ENCODE results near the gene DEFB121. TPM values are rescaled to one million over a fixed set of nuclear protein-coding genes. Genes with fewer than 3 reads are reported as not detected.
"Not testable (repeated sequence)": the region's sequence is repeated elsewhere in the genome, so short reads cannot be mapped to it uniquely, and the experiment has no call there.

Gene DEFB121
- total RNA-seq, 1 donor from 2014 or later, result not detected

DNA sequence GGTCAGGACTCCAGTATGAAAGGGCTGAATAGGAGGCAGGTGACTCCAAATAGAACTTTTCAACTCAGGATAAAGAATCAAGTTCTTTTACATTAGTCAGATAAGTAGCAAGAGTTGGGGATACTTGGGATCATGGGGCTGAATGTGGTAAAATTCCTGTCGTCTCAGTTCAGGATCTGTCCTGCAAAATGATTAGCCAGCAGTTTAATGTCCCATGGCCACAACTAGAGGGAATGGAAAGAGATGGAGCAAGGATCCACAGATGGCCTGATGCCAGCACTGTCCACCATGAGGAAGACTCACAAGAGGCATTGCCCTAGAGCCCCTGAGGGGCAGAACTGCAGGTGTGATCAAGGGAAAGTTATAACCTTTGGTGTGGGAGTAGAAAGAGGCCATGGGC, 2.1 kb downstream of the DEFB121 start:
- TF ChIP-seq, protein P1, sequence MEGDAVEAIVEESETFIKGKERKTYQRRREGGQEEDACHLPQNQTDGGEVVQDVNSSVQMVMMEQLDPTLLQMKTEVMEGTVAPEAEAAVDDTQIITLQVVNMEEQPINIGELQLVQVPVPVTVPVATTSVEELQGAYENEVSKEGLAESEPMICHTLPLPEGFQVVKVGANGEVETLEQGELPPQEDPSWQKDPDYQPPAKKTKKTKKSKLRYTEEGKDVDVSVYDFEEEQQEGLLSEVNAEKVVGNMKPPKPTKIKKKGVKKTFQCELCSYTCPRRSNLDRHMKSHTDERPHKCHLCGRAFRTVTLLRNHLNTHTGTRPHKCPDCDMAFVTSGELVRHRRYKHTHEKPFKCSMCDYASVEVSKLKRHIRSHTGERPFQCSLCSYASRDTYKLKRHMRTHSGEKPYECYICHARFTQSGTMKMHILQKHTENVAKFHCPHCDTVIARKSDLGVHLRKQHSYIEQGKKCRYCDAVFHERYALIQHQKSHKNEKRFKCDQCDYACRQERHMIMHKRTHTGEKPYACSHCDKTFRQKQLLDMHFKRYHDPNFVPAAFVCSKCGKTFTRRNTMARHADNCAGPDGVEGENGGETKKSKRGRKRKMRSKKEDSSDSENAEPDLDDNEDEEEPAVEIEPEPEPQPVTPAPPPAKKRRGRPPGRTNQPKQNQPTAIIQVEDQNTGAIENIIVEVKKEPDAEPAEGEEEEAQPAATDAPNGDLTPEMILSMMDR (conservative IDR thresholded peaks at IDR 0.05; ENCODE audit: low read depth, low read length), result no peak
- no peak overlapping the region for H3K4me3 ChIP-seq (ENCODE audit: low read depth, low read length)
- DNase-seq (ENCODE audit: low read depth), result no peak

DNA sequence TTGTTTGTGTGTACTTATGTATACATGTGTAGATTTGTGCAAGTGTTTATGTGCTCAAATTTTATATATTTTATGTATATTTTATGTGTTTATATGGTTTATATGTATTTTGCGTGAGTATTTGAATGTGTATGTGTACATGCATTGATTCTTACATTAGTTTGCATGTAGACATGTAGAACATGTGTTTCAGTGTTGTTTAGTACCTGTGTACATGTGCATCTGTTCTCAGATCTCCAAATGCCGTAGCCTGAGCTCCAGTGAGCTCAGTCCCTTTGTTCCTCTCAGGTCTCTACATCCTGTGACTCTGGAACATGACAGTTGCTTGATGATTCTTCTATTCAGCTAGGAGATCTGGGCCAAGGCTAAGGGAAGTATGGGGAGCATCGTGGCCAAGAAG, 11.1 kb downstream of the DEFB121 start:
- no peak overlapping the region for H3K4me3 ChIP-seq (ENCODE audit: low read depth, low read length)
- DNase-seq (ENCODE audit: low read depth), result no peak
- TF ChIP-seq, protein P1 (conservative IDR thresholded peaks at IDR 0.05; ENCODE audit: low read depth, low read length), result no peak

DNA sequence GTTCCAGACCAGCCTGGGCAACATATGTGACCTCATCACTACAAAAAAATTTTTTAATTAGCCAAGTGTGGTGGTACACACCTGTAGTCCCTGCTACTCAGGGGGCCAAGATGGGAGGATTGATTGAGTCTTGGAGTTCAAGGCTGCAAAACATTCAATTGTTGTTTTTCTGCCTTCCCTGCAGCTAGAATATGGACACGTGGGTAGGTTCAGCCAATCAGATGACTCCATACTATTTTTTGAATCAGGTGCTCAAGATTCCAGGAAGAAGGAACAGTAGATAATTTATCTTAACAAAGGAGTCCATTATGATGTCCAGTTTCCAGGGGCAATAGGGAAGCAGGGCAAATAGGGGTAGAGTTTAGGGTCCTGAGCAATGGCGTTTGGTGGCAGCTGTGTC, 13.2 kb downstream of the DEFB121 start:
- H3K4me3 ChIP-seq (ENCODE audit: low read depth, low read length), result no peak overlapping the region
- TF ChIP-seq, protein P1 (conservative IDR thresholded peaks at IDR 0.05; ENCODE audit: low read depth, low read length), result no peak
- DNase-seq (ENCODE audit: low read depth), result no peak

DNA sequence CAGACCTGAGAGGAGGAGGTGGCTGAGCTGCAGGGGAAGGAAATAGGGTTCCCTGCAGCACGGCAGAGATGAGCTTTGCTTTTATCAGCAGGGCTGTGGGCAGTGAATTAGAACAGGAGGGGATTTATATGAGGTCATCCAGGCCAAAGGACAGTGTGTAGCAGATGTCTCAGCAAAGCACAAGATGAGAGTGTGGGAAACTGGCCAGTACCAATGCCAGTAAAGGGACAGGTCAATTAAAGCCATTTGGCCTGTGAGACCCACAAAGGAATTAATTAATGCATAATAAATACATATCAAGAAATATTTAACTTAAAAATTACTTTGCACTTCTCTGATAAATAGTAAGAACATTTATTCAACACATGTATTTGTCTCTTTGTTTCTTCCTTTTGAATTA, 15.5 kb downstream of the DEFB121 start, which contains the start of gene DEFB119:
Gene DEFB119 (minus strand): TSS at position 101 of the 400 bp plus-strand sequence. CDS start 107 bp downstream, outside the sequence.
- TF ChIP-seq, protein P1 (conservative IDR thresholded peaks at IDR 0.05; ENCODE audit: low read depth, low read length), result no peak
- DNase-seq (ENCODE audit: low read depth), result no peak

DNA sequence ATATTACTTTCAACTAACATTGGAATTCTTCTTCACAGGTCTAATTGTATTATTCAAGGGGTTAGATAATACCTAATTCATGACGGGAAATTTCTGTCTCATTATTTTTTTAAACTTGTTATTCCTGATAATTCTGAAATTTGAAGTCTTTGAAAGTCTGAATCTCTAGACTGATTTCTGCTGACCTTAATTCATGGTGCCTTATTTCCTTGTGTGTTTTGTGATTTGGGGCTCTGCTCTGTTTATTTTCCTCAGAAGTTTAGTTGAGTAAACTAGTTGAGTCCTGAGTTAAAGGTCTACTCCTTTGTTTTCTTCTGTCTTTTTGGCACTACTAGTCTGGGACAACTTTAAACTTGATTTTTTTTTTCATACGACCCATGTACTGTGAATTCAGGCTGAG, 31.7 kb downstream of the DEFB121 start:
- TF ChIP-seq, protein P1 (conservative IDR thresholded peaks at IDR 0.05; ENCODE audit: low read depth, low read length), result no peak
- no peak for DNase-seq (ENCODE audit: low read depth)
- H3K4me3 ChIP-seq (ENCODE audit: low read depth, low read length), result no peak overlapping the region

More for the DNA sequence above, 15.5 kb downstream of the DEFB121 start, which contains the start of gene DEFB119:
- no peak within 1 kb of the TSS for H3K4me3 ChIP-seq (ENCODE audit: low read depth, low read length)

DNA sequence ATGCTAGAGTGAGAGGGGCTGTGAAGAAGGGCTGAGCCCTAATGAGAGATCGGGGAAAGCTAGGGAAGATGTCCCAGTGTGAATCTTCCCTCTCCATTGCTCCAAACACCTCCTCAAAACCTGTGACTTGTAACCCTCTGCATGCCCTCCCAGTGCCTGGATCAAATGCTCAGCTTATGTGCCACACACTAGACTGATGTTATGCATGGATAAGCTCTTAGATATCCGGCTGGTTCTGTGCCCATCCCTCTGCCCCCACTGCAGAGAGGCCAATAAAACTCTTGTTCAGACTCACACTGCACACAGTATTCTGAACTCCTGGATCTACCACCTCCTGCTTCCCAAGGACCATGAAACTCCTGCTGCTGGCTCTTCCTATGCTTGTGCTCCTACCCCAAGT, 37.7 kb downstream of the DEFB121 start, which contains the start of gene DEFB118:
Gene DEFB118 (plus strand): TSS at position 301 of the 400 bp plus-strand sequence. CDS start 50 bp downstream, at position 351.
- H3K4me3 ChIP-seq (ENCODE audit: low read depth, low read length), result no peak within 1 kb of the TSS
- TF ChIP-seq, protein P1 (conservative IDR thresholded peaks at IDR 0.05; ENCODE audit: low read depth, low read length), result no peak
- DNase-seq (ENCODE audit: low read depth), result no peak

DNA sequence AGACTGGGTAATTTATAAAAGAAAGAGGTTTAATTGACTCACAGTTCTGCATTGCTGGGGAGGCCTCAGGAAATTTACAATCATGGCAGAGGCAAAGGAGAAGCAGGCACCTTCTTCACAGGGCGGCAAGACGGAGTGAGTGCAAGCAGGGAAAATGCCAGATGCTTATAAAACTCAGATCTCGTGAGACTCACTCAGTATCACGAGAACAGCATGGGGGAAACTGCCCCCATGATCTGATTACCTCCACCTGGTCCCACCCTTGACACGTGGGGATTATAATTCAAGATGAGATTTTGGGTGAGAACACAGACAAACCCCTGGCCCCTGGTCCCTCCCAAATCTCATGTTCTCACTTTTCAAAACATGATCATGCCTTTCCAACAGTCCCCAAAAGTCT, 41.7 kb downstream of the DEFB121 start:
- DNase-seq (ENCODE audit: low read depth); H3K4me3 ChIP-seq (ENCODE audit: low read depth, low read length): not testable (repeated sequence)

Measured in epithelial cell of proximal tubule (primary cell).